Astrocyte (in vitro differentiated cells and primary cell): ENCODE data around the gene TSPAN4. TPM values are rescaled to one million over a fixed set of nuclear protein-coding genes. Genes with fewer than 3 reads are reported as not detected.

ENCODE experiments used
- DNase-seq: peaks from one replicate; pipeline ENCODE4 v3.0.0-alpha.2; 2010; ENCODE audit warnings: low read depth
- FAIRE-seq: peaks from 2 replicates; lab custom pipeline; 2011; peaks lifted over from hg19 to GRCh38; lab: Jason Lieb, UNC
- H2AFZ ChIP-seq: 2 replicates; pipeline ENCODE4 v1.6.0; 2012; ENCODE audit warnings: low read depth, low read length, inconsistent platforms
- H3K27ac ChIP-seq: 2 replicates; pipeline ENCODE4 v1.5.1; 2011; ENCODE audit warnings: low read depth, low read length, inconsistent platforms
- H3K27me3 ChIP-seq: 2 replicates; pipeline ENCODE4 v1.6.0; 2011; ENCODE audit warnings: low read length, inconsistent platforms; ENCODE audit not compliant: insufficient read depth
- H3K36me3 ChIP-seq: 2 replicates; pipeline ENCODE4 v1.5.1; 2011; ENCODE audit warnings: low read length, inconsistent platforms; ENCODE audit not compliant: insufficient read depth
- H3K4me1 ChIP-seq: 2 replicates; pipeline ENCODE4 v1.5.1; 2011; ENCODE audit warnings: low read length, inconsistent platforms; ENCODE audit not compliant: insufficient read depth
- H3K4me2 ChIP-seq: 2 replicates; pipeline ENCODE4 v1.6.0; 2012; ENCODE audit warnings: low read length, inconsistent platforms
- H3K4me3 ChIP-seq: 2 replicates; pipeline ENCODE4 v1.5.1; 2011; ENCODE audit warnings: low read depth, mild to moderate bottlenecking, low read length, inconsistent platforms; ENCODE audit not compliant: insufficient read depth
- H3K79me2 ChIP-seq: 2 replicates; pipeline ENCODE4 v1.6.0; 2012; ENCODE audit warnings: mild to moderate bottlenecking, low read length, inconsistent platforms; ENCODE audit not compliant: insufficient read depth
- H3K9ac ChIP-seq: 2 replicates; pipeline ENCODE4 v1.6.0; 2012; ENCODE audit warnings: mild to moderate bottlenecking, low read length, inconsistent platforms
- H3K9me3 ChIP-seq: 2 replicates; pipeline ENCODE4 v1.5.1; 2012; ENCODE audit warnings: low read depth, mild to moderate bottlenecking, low read length, inconsistent platforms; ENCODE audit not compliant: insufficient read depth
- H4K20me1 ChIP-seq: 2 replicates; pipeline ENCODE4 v1.6.0; 2012; ENCODE audit warnings: low read length, inconsistent platforms; ENCODE audit not compliant: insufficient read depth
- H3K27ac Mint-ChIP-seq: one replicate; pipeline ENCODE4 v1.8.0; 2021; ENCODE audit warnings: mild to moderate bottlenecking, mixed read lengths; ENCODE audit not compliant: unreplicated experiment
- H3K27me3 Mint-ChIP-seq: one replicate; pipeline ENCODE4 v1.8.0; 2021; ENCODE audit warnings: low read depth, mixed read lengths; ENCODE audit not compliant: unreplicated experiment
- H3K36me3 Mint-ChIP-seq: one replicate; pipeline ENCODE4 v1.8.0; 2021; ENCODE audit warnings: low read depth, mixed read lengths; ENCODE audit not compliant: unreplicated experiment
- H3K4me1 Mint-ChIP-seq: one replicate; pipeline ENCODE4 v1.8.0; 2021; ENCODE audit warnings: low read depth, mixed read lengths; ENCODE audit not compliant: unreplicated experiment
- H3K4me3 Mint-ChIP-seq: one replicate; pipeline ENCODE4 v1.8.0; 2021; ENCODE audit warnings: mild to moderate bottlenecking, moderate library complexity, mixed read lengths; ENCODE audit not compliant: unreplicated experiment
- H3K9me3 Mint-ChIP-seq: one replicate; pipeline ENCODE4 v1.8.0; 2021; ENCODE audit warnings: mild to moderate bottlenecking, mixed read lengths; ENCODE audit not compliant: unreplicated experiment
- EZH2 ChIP-seq: IDR thresholded peaks from 2 replicates; pipeline ENCODE4 v1.6.1; 2012; ENCODE audit warnings: mild to moderate bottlenecking, low read length, inconsistent platforms; ENCODE audit not compliant: insufficient read depth
- total RNA-seq: library from RNA; stranded (reverse); gene quantifications from 2 replicates; pipeline ENCODE4 v1.2.1, GENCODE V29; 2021
- TF ChIP-seq, protein P1 (sequence below): IDR thresholded peaks from 2 replicates; pipeline ENCODE4 v1.5.1; 2011; ENCODE audit warnings: low read depth, mild to moderate bottlenecking, inconsistent platforms, low read length, moderate library complexity; ENCODE audit not compliant: insufficient read depth

TSPAN4 gene
- total RNA-seq, 1 donor from 2014 or later = 69.5 TPM

GRCh38 chr11:794013-794765 is 48.5 kb upstream of the TSPAN4 start:
- Mint-ChIP-seq H3K4me3 (no peak overlapping the region), H3K36me3 (peaks cover 2% of the 10 kb centered on the region), H3K27me3 (no peaks in the 10 kb centered on the region), H3K4me1 (no peaks in the 10 kb centered on the region), H3K27ac (no peak overlapping the region), H3K9me3 (no peaks in the 10 kb centered on the region)
- Histone ChIP-seq H4K20me1 (peaks cover 50% of the 10 kb centered on the region), H3K4me3 (no peak overlapping the region), H3K27me3 (no peaks in the 10 kb centered on the region), H3K36me3 (no peaks in the 10 kb centered on the region), H3K4me1 (peaks cover 16% of the 10 kb centered on the region), H3K79me2 (peaks cover 4% of the 10 kb centered on the region), H2AFZ (no peak overlapping the region), H3K4me2 (no peak overlapping the region), H3K9me3 (no peaks in the 10 kb centered on the region), H3K27ac (no peak overlapping the region), H3K9ac (no peak overlapping the region)
- DNase-seq (no peak), FAIRE-seq (no peak)
- TF ChIP-seq EZH2 = no peak
- TF ChIP-seq, protein P1, sequence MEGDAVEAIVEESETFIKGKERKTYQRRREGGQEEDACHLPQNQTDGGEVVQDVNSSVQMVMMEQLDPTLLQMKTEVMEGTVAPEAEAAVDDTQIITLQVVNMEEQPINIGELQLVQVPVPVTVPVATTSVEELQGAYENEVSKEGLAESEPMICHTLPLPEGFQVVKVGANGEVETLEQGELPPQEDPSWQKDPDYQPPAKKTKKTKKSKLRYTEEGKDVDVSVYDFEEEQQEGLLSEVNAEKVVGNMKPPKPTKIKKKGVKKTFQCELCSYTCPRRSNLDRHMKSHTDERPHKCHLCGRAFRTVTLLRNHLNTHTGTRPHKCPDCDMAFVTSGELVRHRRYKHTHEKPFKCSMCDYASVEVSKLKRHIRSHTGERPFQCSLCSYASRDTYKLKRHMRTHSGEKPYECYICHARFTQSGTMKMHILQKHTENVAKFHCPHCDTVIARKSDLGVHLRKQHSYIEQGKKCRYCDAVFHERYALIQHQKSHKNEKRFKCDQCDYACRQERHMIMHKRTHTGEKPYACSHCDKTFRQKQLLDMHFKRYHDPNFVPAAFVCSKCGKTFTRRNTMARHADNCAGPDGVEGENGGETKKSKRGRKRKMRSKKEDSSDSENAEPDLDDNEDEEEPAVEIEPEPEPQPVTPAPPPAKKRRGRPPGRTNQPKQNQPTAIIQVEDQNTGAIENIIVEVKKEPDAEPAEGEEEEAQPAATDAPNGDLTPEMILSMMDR = no peak

- peak overlapping the region; percentile 72 for H3K9ac ChIP-seq
- Mint-ChIP-seq H3K4me1 (no peaks in the 10 kb centered on the region), H3K27ac (no peak overlapping the region), H3K36me3 (peaks cover 2% of the 10 kb centered on the region), H3K27me3 (no peaks in the 10 kb centered on the region), H3K4me3 (no peak overlapping the region), H3K9me3 (no peaks in the 10 kb centered on the region)
- peaks cover 4% of the 10 kb centered on the region for H3K79me2 ChIP-seq
- no peak overlapping the region for H3K4me3 ChIP-seq
- H3K4me2 ChIP-seq = peak overlapping the region; percentile 96
- H2AFZ ChIP-seq = no peak overlapping the region
- DNase-seq (no peak), FAIRE-seq (no peak)
- H3K27ac ChIP-seq = no peak overlapping the region
- H3K27me3 ChIP-seq = no peaks in the 10 kb centered on the region
- H3K36me3 ChIP-seq = no peaks in the 10 kb centered on the region
- TF ChIP-seq, protein P1 = no peak
- no peak for TF ChIP-seq EZH2
- H3K4me1 ChIP-seq = peaks cover 16% of the 10 kb centered on the region
- no peaks in the 10 kb centered on the region for H3K9me3 ChIP-seq
- peaks cover 54% of the 10 kb centered on the region for H4K20me1 ChIP-seq
These were observed 47.7 kb upstream of the TSPAN4 start for GRCh38 chr11:794766-795633.
